Brain pericyte (primary cell): Measurements from ENCODE around the gene BARX2.

Experiments used
- DNase-seq: peaks from one replicate; pipeline ENCODE4 v3.0.0-alpha.2; 2012; ENCODE audit warnings: low read depth, low spot score

Gene BARX2

DNA sequence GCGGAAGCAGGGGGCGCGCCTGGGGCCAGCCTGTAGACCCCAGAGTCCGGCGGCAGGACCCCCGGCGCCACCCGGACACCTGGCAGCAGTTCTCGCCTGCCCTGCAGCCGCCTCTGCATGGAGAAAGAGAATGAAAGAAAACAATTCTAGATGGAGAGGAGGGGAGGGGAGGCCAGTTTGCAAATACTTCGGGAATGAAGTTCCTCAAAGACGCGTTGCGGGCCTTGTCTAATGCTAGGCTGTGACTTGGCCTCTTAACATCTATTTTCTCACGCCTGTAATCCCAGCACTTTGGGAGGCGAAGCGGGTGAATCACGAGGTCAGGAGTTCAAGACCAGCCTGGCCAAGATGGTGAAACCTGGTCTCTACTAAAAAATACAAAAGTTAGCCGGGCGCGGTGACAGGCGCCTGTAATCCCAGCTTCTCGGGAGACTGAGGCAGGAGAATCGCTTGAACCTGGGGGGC, 2.1 kb upstream of the BARX2 start:
- DNase-seq: no peak

DNA sequence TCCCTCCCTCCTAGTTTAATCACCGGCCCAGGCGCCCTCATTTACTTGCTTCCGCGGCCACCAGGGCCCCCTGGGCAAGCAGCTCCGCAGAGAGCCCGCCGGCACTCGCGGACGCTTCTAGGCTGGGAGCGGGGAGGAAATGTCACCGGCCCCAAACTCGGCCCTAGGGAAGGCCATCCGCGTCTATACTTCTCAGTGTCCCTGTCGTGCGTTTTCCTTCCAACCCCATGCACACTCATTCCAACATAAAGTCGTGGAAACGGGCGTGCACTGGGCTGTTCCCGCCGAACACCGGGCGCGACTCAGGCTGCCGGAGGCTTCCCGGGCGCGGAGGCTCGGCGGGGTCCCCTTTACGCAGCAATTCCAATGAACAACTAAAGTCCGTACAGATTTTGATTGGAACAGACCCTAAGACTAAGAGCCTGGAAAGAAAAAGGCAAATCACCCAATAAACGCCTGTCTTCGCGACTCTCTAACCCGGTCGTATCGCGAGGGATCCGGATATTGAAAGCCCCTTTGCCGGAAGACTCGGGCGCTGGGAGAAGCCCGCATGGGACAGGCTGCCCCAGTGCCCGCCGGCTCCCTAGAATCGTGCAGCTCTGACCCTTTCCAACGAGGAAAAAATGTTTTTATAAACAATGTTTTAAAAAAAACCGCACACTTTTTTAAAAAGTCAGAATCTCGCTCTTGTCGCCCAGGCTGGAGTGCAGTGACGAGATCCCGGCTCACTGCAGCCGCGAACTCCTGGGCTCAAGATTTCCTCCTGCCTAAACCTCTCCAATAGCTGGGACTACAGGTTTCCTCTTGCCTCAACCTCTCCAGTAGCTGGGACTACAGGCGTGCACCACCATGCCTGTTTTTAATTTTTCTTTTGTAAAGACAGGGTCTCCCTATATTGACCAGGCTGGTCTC, 1.3 kb upstream of the BARX2 start:
- DNase-seq: no peak

DNA sequence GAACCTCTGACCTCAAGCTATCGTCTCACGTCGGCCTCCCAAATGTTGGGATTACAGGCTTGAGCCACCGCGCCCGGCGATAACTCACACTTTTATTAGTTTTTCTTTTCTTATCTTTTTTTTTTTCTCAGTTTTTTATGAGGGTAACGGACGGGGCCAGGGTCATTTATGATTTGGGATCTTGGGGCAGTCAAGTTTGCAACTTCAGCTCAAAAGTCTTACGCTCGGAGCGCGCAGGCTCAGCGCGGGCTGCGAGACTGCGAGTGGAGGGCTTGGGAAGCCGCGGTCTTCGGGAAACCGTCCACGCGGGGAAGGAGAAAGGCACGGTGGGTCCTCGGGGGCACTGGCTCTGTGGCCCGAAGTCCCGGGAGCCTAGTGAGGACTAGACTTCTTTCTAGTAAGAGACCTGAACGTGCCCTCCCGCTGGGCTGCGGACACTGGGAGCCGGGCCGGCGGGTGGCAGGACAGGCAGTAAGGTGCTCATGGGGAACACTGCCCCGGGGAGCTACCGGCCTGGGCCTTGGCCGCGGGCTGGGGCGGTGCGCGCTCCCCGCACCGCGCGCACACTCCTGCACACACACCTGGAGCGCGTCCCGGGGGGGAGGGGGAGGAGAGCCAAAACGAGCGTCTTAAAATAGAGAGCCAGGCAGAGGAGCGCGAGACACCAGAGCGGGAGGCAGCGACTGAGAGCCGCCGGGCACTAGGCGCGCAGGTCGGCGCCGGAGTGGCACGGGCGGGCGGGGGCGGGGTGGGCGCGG, 476 bp upstream of the BARX2 start:
- no peak for DNase-seq

DNA sequence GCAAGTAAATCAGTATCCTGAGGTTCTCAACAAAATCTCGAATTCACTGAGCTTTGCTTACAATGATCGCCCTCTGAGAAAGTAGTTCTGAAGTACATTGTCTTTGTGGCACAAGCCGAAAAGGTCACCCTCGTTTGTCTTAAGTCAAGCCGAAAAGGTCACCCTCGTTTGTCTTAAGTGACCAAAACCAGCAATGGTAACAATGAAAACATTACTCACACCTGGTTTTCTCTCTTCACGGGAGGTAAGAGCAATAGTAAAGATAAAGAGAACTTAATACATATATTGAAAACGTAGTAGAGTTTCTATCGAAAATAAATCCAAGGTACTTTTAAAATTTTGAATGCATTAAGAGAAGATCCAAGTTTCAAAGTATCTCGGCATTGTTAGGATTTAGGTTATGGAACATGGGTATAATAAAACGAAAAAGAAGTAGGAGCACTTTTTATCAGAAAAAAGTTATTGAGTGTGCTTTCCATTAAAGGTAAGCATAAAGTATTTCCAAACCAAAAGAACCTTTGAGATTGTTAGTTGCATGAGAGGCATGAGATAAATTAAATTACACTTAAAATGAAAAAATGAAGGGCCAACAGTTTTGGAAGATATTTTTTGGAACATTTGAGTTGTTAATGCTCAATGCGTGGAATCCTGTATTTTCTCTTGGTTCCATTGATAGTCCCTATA, 1.2 kb downstream of the BARX2 start:
- DNase-seq: no peak

DNA sequence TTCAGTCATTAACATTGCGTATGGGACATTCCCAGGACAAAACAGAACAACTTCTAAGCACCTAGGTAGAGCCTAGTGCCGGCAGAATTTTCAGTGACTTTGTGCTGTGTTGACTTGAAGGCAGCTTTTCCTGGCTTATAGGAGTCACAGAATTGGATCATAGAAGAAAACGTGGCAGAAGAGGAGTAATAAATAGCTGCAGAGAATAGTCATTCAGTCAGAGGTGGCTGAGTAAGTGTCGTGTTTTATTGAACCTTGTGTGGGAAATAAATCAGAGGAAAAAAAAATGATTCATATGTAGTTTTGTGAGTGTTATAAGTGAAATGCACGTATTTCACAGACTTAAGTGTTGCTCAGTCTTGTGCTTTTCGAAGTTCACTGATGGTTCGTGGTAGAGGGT, 2.1 kb downstream of the BARX2 start:
- DNase-seq: no peak

DNA sequence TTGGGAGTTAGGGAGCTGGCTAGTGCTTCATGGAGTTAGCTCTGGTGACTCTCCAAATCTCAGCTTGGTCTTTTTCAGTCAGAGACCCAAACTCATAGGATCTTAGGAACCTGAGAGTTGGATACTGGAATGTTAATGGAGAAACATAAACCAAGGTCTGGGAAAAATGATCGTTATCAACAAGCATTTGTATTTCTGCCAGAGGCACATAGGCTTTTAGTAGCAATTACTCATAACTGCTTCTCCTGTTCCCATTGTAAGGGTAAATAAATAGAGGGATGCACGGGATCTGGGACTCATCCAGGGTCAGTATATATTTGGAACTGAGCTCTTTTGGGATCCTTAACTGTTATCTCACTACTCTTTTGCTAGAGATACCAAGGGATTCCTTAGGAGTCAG, 4.8 kb downstream of the BARX2 start:
- DNase-seq: no peak

DNA sequence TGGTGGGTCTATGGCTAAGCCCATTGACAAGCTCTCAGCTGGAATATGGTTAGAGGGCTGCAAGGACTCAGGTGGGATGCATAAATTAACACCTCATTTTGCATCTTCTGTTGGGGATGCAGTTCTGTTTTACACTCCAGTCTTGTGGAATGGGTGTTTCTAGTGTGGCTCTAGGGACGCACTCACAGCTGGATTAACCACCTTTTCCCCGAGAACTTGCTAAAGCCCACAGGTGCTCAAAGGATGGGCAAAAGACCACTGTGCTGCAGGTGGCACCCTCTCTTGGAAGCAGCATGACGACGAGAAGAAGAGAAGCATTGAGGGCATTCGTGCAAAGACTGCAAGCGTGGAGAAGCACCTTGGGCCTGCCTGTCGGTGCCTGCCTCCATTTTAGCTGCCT, 6.9 kb downstream of the BARX2 start:
- DNase-seq: no peak

DNA sequence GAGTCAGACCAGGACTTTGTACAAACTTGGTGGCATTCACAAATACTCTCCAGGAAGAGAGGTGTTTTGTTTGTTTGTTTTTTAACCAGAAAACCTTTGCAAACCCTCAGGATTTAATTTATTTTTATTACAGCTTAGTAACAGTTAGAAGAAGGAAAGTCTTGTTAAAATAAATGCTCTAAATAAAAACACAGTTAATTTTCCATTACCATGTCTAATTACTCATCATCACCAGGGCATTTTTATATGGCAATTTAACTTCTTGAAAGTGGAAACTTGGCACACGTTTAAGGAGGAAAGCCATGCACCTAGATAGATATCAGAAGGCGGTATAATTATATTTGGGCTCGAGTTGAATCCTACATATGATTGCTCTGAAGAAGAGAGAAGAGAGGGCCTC, 7.4 kb downstream of the BARX2 start:
- no peak for DNase-seq

DNA sequence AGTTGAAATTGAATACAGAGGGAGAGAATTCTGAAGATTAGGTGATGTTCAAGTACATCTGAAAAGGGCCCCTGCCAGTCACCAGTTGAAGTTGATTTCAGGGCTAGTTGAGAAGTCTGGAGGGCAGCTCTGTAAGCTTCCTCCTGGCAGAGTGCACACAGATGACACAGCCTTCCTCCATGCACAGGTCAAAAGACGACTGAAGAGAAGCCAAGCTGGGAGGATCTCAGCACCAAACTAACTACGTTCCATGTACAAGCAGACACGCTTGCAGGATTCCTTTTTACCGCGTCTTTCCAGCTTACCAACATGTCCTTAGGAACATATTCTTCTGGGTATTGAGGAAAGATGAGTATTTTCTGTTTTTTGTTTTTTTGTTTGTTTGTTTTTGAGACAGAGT, 7.9 kb downstream of the BARX2 start:
- no peak for DNase-seq

DNA sequence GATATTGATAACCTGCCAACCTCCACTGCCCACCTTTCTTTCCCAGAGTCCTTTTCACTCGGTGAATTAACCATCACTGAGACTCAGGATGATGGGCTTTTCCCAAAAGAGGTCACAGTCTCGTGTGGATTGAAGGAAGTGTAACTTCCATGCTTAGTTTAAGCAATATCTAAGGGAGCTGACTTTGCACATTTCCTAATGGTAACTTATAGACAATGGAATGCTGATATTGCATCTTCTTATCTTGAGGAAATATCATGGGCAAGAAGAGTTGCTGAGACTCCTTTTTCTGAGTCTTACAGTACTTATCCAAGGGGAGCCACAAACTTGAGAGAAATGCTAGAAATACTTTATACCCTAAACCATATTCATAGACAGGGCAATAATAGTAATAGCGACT, 8.8 kb downstream of the BARX2 start:
- no peak for DNase-seq

DNA sequence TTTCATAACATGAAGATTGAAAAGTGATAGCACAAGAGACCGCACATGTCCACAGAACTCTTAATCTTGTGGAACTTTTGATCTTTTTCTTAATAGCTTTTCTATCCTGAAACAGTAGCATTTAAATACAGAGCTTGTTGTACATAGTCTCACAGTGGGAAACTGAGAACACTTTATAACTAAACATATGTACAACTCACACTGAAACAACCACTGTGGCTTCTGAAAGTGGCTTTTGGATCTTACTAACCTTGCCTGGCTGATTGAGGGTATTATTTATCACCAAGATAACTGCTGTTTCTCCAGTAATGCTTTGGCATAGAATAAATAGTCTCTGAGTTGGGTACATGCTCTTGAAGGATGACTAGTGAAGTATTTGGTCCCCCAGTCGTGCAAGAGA, 10.2 kb downstream of the BARX2 start:
- DNase-seq: no peak

DNA sequence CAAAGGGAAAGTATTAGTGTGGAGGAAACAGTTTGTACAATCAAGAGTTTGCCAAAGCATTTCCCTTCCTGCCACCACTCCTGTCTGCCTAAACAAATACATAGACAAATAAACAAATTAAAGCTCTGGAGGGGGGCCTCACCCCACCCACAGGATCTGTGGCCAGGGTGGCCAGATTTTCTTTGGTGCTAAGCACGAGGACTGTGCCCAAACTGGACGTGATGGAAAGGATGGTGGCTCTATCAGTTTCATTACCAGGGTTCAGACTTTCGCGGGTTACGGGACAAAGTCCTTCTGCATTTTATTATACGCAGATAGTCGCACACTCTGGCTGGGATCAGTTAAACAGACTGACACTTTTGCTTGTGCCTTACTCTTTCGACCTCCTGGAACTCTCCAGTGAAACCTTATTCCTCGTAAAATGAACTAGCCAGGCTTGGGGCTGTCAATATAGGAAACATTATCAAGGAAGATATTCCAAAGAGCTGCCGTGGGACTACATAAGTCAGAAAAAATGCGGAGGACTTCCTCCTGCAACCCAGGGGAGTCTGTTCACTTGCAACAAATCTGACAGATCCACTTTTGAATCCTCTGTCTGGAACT, 11.2 kb downstream of the BARX2 start:
- DNase-seq: no peak

DNA sequence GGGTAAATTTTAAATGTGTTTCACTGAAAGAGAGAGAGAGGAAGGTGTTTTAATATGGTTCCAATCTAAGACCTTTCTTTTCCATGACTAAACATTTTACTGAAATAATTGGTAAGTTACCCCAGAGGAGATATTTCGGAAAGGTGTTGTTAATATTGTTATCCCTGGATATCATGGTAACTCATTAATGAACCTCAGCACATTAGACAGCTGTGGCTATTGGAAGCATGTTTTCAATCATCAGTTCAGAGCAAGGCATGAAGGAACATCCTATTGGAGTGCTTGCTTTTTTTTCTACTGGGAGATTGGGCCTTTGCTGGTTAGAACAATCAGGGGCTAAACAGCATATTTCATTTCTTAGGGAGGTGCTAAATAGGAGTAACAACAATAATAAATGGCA, 11.8 kb downstream of the BARX2 start:
- DNase-seq: no peak

DNA sequence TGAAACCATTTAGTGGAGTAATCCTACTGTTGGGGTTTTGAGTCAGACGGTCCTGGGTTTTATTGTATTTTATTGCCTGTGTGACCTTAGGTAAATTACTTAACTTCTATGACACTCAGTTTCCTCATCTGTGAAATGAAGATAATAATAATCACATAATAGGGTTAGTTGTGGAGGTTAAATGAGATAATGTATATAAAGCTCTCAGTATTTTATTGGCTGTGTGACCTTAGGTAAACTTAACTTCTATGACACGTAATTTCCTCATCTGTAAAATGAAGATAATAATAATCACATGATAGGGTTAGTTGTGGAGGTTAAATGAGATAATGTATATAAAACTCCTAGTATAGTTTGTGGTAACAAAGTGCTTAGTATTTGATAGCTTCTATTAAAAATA, 13.2 kb downstream of the BARX2 start:
- no peak for DNase-seq

DNA sequence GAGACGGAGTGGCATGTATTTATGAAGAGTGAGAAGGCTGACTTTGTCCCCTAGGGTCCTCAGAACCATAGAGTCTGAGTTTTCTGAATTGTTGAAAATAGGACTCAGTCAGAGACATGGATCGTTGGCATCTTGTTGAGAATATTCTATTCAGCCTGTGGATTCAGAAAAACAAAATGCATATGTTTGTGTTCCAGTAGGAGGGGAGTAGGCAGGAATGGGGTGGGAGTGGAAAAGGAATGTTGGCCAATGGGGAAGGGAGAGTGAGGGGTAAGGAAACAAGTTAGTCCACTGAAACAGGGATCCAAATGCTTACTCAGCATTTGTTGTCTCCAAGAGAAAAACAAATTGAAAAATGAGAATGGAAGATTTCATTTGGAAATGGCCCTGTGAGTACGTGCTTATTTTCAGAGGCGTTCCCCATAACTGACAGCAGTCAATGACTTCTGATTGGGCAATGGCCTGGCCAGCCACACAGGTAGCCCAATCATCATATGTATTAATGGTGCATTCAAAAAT, 14.7 kb downstream of the BARX2 start:
- no peak for DNase-seq

DNA sequence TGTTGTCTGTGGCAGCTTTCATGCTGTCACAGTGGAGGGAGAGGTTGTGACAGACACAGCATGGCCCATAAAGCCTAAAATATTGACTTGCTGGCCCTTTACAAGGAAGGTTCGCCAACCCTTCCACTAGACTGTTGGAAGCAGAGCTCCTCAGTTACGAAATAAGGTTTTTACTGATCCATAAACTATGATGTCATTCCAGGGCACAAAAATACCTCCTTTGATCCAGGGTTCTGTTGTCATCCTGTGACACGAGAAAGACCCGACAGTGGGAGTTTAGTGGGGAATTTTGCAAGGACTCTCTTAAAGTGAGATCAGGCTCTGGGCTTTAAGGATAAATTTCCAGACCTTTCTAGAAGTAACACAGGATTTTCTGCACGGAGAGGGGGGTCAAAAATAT, 15.7 kb downstream of the BARX2 start:
- no peak for DNase-seq

DNA sequence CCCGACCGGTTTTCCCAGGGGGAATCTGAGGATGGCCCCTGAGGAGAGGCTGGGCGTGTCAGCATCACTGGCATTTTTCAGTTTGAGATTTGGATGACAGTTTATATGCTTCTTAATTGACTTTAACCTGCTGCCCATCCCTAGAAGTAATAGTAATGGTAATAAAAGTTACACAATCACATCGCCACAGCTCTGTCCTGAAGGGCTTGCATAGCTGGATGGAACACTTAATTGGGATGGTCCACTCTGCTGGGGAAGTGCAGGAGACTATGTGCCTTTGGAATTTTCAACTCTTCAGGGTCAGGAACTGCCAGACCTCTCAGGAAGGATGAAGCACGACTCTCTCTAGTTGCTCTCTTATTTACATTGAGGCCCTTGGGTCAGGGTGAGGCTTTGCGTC, 16.2 kb downstream of the BARX2 start:
- no peak for DNase-seq

DNA sequence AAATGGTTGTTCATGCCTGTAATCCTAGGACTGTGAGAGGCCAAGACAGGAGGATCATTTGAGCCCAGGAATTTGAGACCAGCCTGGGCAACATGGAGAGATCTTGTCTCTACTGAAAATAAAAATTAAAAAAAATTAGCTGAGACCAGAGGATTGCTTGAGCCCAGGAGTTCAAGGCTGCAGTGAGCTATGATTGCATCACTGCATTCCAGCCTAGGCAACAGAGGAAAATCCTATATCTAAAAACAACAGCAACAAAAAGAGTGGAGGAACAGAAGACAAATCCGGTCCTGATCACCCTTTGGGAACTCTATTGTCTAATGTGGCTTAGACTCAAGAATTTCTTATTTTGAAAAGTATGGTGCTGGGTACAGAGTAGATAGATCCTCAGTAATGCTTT, 17.3 kb downstream of the BARX2 start:
- no peak for DNase-seq

DNA sequence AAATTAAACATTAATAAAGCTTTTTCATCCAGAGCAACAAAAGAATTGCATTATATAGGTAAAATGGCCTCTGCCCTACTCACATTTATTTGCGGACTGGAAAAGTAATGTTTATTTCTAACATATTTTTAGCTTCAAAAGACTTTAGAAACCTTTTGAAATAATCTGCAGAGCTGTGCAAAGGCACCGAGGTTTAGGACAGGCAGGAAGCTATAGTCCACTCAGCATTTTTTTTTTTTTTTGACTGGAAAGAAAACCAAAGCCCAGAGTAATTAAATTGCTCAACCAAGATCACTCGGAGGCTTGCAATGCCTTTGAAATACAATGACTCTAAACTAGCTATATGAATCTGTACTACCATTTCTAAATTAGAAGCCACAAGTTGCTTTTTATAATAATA, 19.1 kb downstream of the BARX2 start:
- no peak for DNase-seq

DNA sequence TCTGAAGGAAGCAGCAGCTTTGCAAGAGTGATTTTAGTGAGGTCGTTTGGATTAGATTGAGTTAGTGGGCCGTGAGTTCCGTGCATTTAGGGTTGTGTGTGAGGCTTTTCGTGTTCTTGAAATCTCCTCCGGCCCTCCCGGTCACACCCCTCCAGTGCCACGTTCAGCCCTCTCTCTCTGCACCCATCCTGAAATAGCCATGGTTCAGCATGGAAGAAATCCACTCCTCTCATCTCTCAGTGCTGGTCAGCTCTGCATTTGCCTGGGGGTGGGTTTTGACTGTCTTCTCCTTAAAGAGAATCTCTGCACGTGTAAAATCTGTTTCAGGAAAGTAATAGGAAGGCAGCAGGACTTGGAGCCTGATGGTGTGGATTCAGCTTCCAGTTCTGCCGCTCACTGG, 19.8 kb downstream of the BARX2 start:
- no peak for DNase-seq

DNA sequence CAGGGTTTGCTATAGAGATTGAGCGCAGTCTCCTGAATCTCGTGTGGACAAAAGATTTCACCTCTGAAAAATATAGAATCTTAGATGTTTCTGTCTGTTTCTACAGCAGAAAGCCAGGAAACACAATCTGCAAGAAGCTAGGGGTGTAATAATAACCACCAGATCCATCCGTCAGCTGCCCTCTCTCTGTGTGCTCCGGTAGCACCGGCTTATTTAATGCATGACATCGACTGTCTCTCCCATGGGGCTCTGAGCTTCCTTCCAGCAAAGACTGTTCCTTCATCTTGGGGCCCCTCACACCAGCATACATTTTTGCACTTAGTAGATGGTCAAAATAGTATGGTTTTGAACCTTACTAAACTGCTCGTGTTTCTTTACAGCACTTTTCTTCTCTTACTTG, 20.2 kb downstream of the BARX2 start:
- DNase-seq: no peak

DNA sequence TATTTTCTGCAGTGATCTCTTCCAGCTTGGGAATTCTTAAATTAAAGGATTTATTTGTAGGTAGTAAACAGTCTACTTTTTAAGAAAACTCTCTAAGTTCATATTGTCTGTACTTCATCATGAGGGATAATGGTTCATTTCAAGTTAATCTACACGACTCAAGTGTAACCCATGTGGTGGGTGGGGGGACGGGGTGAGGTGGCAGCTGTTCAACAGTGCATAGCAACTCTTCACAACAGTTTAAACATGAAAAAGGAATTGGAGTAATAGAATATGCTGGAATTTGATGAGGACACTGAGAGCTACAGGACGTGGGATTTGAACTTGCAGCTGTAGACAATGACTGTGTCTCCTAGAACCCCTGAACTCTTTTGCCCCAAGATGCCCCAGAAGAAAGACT, 20.8 kb downstream of the BARX2 start:
- DNase-seq: no peak
